Activated CD4-positive, alpha-beta T cell treated with anti-CD3 and anti-CD28 coated beads for 48 hours (primary cell): Measurements from ENCODE around the gene PLEKHG4B.
"Not testable (repeated sequence)": the region's sequence is repeated elsewhere in the genome, so short reads cannot be mapped to it uniquely, and the experiment has no call there.

Experiments used
- DNase-seq: peaks from one replicate; pipeline ENCODE4 v3.0.0-alpha.2; 2020

PLEKHG4B gene

GRCh38 chr5:91556-92263, at the start of gene PLEKHG4B:
TSS of gene PLEKHG4B (plus strand) at chr5:92168. CDS start at chr5:92232, 64 bp downstream.
- peak; percentile 37 for DNase-seq

- no peak for DNase-seq
Measured at GRCh38 chr5:42250-42649, 49.7 kb upstream of the PLEKHG4B start.

- no peak for DNase-seq
Measured at GRCh38 chr5:48192-48591, 43.8 kb upstream of the PLEKHG4B start.

- not testable (repeated sequence) for DNase-seq
Measured at GRCh38 chr5:49530-49929, 42.4 kb upstream of the PLEKHG4B start.

- DNase-seq = no peak
Measured at GRCh38 chr5:49953-50544, 41.9 kb upstream of the PLEKHG4B start.

GRCh38 chr5:50724-51499, 41.1 kb upstream of the PLEKHG4B start:
- no peak for DNase-seq

- no peak for DNase-seq
Measured at GRCh38 chr5:51500-51823, 40.5 kb upstream of the PLEKHG4B start.

- DNase-seq = peak; percentile 57
Measured at GRCh38 chr5:53381-54174, 38.4 kb upstream of the PLEKHG4B start.

- DNase-seq = no peak
Measured at GRCh38 chr5:54175-54730, 37.7 kb upstream of the PLEKHG4B start.

GRCh38 chr5:54876-55569, 36.9 kb upstream of the PLEKHG4B start:
- DNase-seq = no peak

- DNase-seq = peak; percentile 21
Measured at GRCh38 chr5:56561-57290, 35.2 kb upstream of the PLEKHG4B start.

GRCh38 chr5:60250-60649, 31.7 kb upstream of the PLEKHG4B start:
- DNase-seq = not testable (repeated sequence)

GRCh38 chr5:70440-70839, 21.5 kb upstream of the PLEKHG4B start:
- DNase-seq = no peak

GRCh38 chr5:72316-73180, 19.4 kb upstream of the PLEKHG4B start:
- not testable (repeated sequence) for DNase-seq

- DNase-seq = not testable (repeated sequence)
Measured at GRCh38 chr5:73181-73447, 18.9 kb upstream of the PLEKHG4B start.

GRCh38 chr5:73768-74502, 18.0 kb upstream of the PLEKHG4B start:
- no peak for DNase-seq

- DNase-seq = no peak
Measured at GRCh38 chr5:74503-75109, 17.4 kb upstream of the PLEKHG4B start.

- DNase-seq = no peak
Measured at GRCh38 chr5:75331-76320, 16.3 kb upstream of the PLEKHG4B start.
